ENCODE measurements around the gene MEGF11. TPM values are rescaled to one million over a fixed set of nuclear protein-coding genes. Genes with fewer than 3 reads are reported as not detected.
"Not testable (repeated sequence)": the region's sequence is repeated elsewhere in the genome, so short reads cannot be mapped to it uniquely, and the experiment has no call there.

Gene MEGF11
- total RNA-seq, 4 donors from 2014 or later = 0.23 to 0.33 TPM; not detected in 2

GRCh38 chr15:66269326-66270090, 16.0 kb upstream of the MEGF11 start:
- H3K27ac ChIP-seq (replicated peaks in 1 of 4) = no peak overlapping the region
- peaks cover 0 to 22% (median 0%) of the 10 kb centered on the region in 4 donors for H3K27me3 ChIP-seq
- DNase-seq (ENCODE audit: extremely low spot score) = no peak
- TF ChIP-seq, protein P1, sequence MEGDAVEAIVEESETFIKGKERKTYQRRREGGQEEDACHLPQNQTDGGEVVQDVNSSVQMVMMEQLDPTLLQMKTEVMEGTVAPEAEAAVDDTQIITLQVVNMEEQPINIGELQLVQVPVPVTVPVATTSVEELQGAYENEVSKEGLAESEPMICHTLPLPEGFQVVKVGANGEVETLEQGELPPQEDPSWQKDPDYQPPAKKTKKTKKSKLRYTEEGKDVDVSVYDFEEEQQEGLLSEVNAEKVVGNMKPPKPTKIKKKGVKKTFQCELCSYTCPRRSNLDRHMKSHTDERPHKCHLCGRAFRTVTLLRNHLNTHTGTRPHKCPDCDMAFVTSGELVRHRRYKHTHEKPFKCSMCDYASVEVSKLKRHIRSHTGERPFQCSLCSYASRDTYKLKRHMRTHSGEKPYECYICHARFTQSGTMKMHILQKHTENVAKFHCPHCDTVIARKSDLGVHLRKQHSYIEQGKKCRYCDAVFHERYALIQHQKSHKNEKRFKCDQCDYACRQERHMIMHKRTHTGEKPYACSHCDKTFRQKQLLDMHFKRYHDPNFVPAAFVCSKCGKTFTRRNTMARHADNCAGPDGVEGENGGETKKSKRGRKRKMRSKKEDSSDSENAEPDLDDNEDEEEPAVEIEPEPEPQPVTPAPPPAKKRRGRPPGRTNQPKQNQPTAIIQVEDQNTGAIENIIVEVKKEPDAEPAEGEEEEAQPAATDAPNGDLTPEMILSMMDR (IDR thresholded peaks at IDR 0.05) = no peak
- TF ChIP-seq EP300 (IDR thresholded peaks at IDR 0.05) (no peak), POLR2AphosphoS5 (IDR thresholded peaks at IDR 0.05) (no peak), POLR2A (IDR thresholded peaks at IDR 0.05; ENCODE audit: low read depth) (no peak)
- no peaks in the 10 kb centered on the region for H3K9me3 ChIP-seq
- intact Hi-C loops (cut with DNase I) = no loop called here
- WGBS = 65% methylated on average over 13 of the region's 13 CpGs
- no peaks in the 10 kb centered on the region for H3K36me3 ChIP-seq
- no peaks in the 10 kb centered on the region for H3K4me1 ChIP-seq
- H3K4me3 ChIP-seq = no peak overlapping the region

DNA sequence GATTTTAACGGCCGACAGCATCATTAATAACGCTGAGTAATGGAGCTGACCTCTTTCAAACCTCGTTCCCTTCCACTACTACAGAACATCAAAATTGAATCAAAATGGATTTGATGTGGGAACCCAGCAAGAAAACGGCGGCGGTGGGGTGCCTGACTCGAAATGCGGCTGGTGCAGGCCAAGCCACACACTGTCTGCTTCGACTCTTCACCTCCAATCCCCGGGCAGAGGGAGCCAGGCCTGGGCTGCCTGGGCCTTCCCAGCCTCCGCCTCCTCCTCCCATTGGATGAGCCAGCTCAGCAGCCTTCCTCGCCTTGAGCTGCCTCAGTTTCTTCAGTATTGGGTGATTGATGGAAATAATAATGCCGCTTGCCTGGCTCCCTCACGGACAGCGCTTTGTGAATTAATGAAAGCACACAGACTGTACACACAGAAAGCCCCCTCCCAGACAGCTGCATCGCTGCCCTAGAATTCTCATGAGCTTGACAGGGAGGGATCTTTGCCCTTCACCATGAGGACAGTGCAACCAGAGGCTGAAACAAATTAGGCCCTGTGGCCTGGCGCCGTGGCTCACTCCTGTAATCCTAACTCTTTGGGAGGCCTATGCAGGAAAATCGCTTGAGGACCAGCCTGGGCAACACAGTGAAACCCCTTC, 11.4 kb upstream of the MEGF11 start:
- TF ChIP-seq POLR2AphosphoS5 (IDR thresholded peaks at IDR 0.05) (no peak), EP300 (IDR thresholded peaks at IDR 0.05) (no peak), POLR2A (IDR thresholded peaks at IDR 0.05; ENCODE audit: low read depth) (no peak)
- TF ChIP-seq, protein P1 (IDR thresholded peaks at IDR 0.05) = no peak
- intact Hi-C loops (cut with DNase I) = no loop called here
- Histone ChIP-seq H3K27ac (replicated peaks in 1 of 4) (no peak overlapping the region), H3K27me3 (peaks cover 0 to 31% (median 0%) of the 10 kb centered on the region in 4 donors), H3K36me3 (no peaks in the 10 kb centered on the region), H3K9me3 (no peaks in the 10 kb centered on the region), H3K4me1 (no peaks in the 10 kb centered on the region), H3K4me3 (no peak overlapping the region)
- DNase-seq (ENCODE audit: extremely low spot score) = no peak
- WGBS = 86% methylated on average over 20 of the region's 20 CpGs

DNA sequence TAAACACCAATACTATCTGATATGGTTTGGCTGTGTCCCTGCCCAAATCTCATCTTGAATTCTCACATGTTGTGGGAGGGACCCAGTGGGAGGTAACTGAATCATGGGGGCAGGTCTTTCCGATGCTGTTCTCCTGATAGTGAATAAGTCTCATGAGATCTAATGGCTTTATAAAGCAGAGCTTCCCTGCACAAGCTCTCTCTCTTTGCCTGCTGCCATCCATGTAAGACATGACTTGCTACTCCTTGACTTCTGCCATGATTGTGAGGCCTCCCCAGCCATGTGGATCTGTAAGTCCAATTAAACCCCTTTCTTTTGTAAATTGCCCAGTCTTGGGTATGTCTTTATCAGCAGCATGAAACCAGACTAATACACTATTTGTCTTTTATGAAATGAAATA, 9.3 kb upstream of the MEGF11 start:
- DNase-seq (ENCODE audit: extremely low spot score); H3K36me3 ChIP-seq; H3K4me1 ChIP-seq; H3K4me3 ChIP-seq; intact Hi-C loops (cut with DNase I); H3K27ac ChIP-seq (replicated peaks in 1 of 4); H3K9me3 ChIP-seq: not testable (repeated sequence)
- 94% methylated on average over 1 of the region's 1 CpG for WGBS
- H3K27me3 ChIP-seq = peaks cover 0 to 33% (median 0%) of the 10 kb centered on the region in 4 donors

DNA sequence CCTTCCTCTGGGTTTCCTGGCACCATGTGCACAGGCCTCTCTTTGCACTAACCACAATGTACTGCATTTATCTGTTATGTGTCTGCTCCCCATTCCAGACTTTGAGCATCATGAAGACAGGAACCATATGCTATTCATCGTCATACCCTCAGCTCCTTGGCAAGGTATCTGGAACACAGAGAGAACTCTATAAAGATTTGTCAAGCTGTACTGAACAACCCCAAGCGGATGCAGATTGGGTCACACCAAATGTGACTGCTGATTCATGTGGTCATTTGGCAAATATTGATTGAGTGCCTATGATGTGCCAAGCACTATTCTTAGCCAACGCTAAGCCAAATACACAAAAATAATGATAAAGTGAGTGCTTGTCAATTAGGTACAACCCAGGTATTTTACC, 7.5 kb upstream of the MEGF11 start:
- 56% methylated on average over 2 of the region's 3 CpGs for WGBS
- Histone ChIP-seq H3K27me3 (peaks cover 0 to 49% (median 5%) of the 10 kb centered on the region in 4 donors), H3K27ac (replicated peaks in 1 of 4) (no peak overlapping the region), H3K9me3 (no peaks in the 10 kb centered on the region), H3K4me3 (no peak overlapping the region), H3K36me3 (no peaks in the 10 kb centered on the region), H3K4me1 (no peaks in the 10 kb centered on the region)
- intact Hi-C loops (cut with DNase I) = no loop called here
- TF ChIP-seq POLR2A (IDR thresholded peaks at IDR 0.05; ENCODE audit: low read depth) (no peak), EP300 (IDR thresholded peaks at IDR 0.05) (no peak), POLR2AphosphoS5 (IDR thresholded peaks at IDR 0.05) (no peak)
- TF ChIP-seq, protein P1 (IDR thresholded peaks at IDR 0.05) = no peak
- DNase-seq (ENCODE audit: extremely low spot score) = no peak

- H3K36me3 ChIP-seq = no peaks in the 10 kb centered on the region
- H3K9me3 ChIP-seq = no peaks in the 10 kb centered on the region
- no peak for TF ChIP-seq POLR2A (IDR thresholded peaks at IDR 0.05; ENCODE audit: low read depth)
- no peak for TF ChIP-seq EP300 (IDR thresholded peaks at IDR 0.05)
- TF ChIP-seq POLR2AphosphoS5 (IDR thresholded peaks at IDR 0.05) = no peak
- TF ChIP-seq, protein P1 (IDR thresholded peaks at IDR 0.05) = no peak
- no peak overlapping the region for H3K4me3 ChIP-seq
- WGBS = 81% methylated on average over 3 of the region's 3 CpGs
- H3K27ac ChIP-seq (replicated peaks in 1 of 4) = no peak overlapping the region
- peaks cover 0 to 82% (median 33%) of the 10 kb centered on the region in 4 donors for H3K27me3 ChIP-seq
- no peak for DNase-seq (ENCODE audit: extremely low spot score)
- peaks cover 25 to 33% (median 31%) of the 10 kb centered on the region in 4 donors for H3K4me1 ChIP-seq
- intact Hi-C loops (cut with DNase I) = no loop called here
These were observed 3.1 kb upstream of the MEGF11 start for GRCh38 chr15:66256692-66257091.
